ENCODE data around the gene DBT.
"Not testable (repeated sequence)": the region's sequence is repeated elsewhere in the genome, so short reads cannot be mapped to it uniquely, and the experiment has no call there.

The DBT gene

GRCh38 chr1:100234432-100234831 lies 15.2 kb downstream of the DBT start:
- H3K4me3 ChIP-seq (ENCODE audit: low read length), result no peak overlapping the region
- no peak for TF ChIP-seq CTCF (IDR thresholded peaks at IDR 0.05; ENCODE audit: insufficient read depth, low read depth, low read length, missing control alignments)
- DNase-seq (ENCODE audit: low read depth), result peak; percentile 76

GRCh38 chr1:100233566-100233965 lies 16.1 kb downstream of the DBT start:
- not testable (repeated sequence) for H3K4me3 ChIP-seq (ENCODE audit: low read length)
- DNase-seq (ENCODE audit: low read depth), result peak; percentile 36

GRCh38 chr1:100232156-100232555 lies 17.5 kb downstream of the DBT start:
- TF ChIP-seq CTCF (IDR thresholded peaks at IDR 0.05; ENCODE audit: insufficient read depth, low read depth, low read length, missing control alignments), result no peak
- no peak for DNase-seq (ENCODE audit: low read depth)
- no peak overlapping the region for H3K4me3 ChIP-seq (ENCODE audit: low read length)

- TF ChIP-seq CTCF (IDR thresholded peaks at IDR 0.05; ENCODE audit: insufficient read depth, low read depth, low read length, missing control alignments), result no peak
- no peak overlapping the region for H3K4me3 ChIP-seq (ENCODE audit: low read length)
Measured at GRCh38 chr1:100231721-100232120, 17.9 kb downstream of the DBT start.

GRCh38 chr1:100230765-100231164 lies 18.9 kb downstream of the DBT start:
- TF ChIP-seq CTCF (IDR thresholded peaks at IDR 0.05; ENCODE audit: insufficient read depth, low read depth, low read length, missing control alignments), result no peak
- no peak for DNase-seq (ENCODE audit: low read depth)
- H3K4me3 ChIP-seq (ENCODE audit: low read length), result no peak overlapping the region

More at GRCh38 chr1:100231721-100232120, 17.9 kb downstream of the DBT start:
- DNase-seq (ENCODE audit: low read depth), result no peak

- no peak for TF ChIP-seq CTCF (IDR thresholded peaks at IDR 0.05; ENCODE audit: insufficient read depth, low read depth, low read length, missing control alignments)
- H3K4me3 ChIP-seq (ENCODE audit: low read length), result no peak overlapping the region
- DNase-seq (ENCODE audit: low read depth), result peak; percentile 40
Measured at GRCh38 chr1:100229681-100230443, 19.8 kb downstream of the DBT start.

GRCh38 chr1:100222428-100222827 lies 27.2 kb downstream of the DBT start:
- no peak overlapping the region for H3K4me3 ChIP-seq (ENCODE audit: low read length)
- DNase-seq (ENCODE audit: low read depth), result no peak
- TF ChIP-seq CTCF (IDR thresholded peaks at IDR 0.05; ENCODE audit: insufficient read depth, low read depth, low read length, missing control alignments), result no peak
